Measurements from ENCODE around the gene EYA4.

EYA4 gene

DNA sequence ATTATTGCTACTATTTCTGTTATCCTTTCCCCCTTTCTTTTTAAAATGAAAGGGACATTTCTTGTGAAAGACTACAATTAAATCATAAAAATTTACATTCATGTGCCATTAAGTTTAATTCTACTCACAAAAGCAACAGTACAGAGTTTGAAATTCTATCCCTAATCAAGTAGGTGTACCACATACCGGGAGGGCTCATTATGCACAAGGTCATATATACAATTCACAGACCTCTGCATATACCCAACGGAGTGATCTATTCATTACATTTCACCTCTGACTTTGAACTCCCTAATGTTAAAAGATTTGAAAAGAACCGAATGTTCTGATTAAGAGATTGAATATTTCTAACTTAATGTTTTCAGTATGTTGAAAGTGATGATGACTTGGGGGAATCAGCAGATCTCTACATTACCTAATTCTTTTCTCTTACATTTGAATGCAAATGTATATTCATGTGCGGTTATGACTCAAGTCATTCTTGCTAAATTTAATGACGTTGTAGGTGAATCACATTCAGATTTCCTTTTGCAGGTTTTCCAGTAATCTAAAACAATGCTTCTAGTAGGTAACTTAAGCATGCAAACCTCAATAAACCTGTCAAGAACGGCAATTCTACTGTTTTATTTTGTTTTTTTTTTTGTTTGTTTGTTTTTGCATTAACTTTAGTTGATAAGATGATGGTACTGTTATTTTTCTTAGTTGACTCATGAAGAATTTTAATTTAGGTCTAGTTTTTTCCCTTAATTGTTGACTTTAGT is 7.3 kb downstream of the EYA4 start:
- H3K27me3 ChIP-seq = no peaks in the 10 kb centered on the region
- DNase-seq = no peak
- intact Hi-C loops (cut with DNase I; ENCODE audit: low total_unique reads) = no loop called here
- H3K27ac ChIP-seq = no peak overlapping the region
- TF ChIP-seq, protein P1, sequence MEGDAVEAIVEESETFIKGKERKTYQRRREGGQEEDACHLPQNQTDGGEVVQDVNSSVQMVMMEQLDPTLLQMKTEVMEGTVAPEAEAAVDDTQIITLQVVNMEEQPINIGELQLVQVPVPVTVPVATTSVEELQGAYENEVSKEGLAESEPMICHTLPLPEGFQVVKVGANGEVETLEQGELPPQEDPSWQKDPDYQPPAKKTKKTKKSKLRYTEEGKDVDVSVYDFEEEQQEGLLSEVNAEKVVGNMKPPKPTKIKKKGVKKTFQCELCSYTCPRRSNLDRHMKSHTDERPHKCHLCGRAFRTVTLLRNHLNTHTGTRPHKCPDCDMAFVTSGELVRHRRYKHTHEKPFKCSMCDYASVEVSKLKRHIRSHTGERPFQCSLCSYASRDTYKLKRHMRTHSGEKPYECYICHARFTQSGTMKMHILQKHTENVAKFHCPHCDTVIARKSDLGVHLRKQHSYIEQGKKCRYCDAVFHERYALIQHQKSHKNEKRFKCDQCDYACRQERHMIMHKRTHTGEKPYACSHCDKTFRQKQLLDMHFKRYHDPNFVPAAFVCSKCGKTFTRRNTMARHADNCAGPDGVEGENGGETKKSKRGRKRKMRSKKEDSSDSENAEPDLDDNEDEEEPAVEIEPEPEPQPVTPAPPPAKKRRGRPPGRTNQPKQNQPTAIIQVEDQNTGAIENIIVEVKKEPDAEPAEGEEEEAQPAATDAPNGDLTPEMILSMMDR (IDR thresholded peaks at IDR 0.05) = no peak
- no peaks in the 10 kb centered on the region for H3K9me3 ChIP-seq
- H3K36me3 ChIP-seq = no peaks in the 10 kb centered on the region
- no peak overlapping the region for H3K4me3 ChIP-seq
- H3K4me1 ChIP-seq = no peaks in the 10 kb centered on the region

DNA sequence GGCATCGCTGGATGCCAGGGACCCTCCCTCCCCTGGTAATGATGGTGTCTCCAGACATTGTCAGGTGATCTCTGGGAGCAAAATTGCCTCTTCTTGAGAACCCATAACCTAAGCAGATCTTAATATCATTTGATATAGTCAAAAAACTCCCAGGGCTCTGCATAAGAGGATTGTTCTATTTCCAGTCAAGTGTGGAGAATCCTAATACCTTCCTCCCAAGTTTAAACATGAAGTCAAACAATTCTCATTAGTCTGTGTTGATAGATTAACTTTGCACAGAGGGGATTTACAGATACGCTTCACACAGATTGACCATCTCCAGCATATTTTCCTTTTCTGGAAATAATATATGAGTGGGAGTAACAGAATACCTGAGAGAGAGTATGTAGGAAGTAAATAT is 10.5 kb downstream of the EYA4 start:
- no peaks in the 10 kb centered on the region for H3K27me3 ChIP-seq
- intact Hi-C loops (cut with DNase I; ENCODE audit: low total_unique reads) = no loop called here
- H3K4me3 ChIP-seq = no peak overlapping the region
- H3K4me1 ChIP-seq = no peaks in the 10 kb centered on the region
- H3K36me3 ChIP-seq = no peaks in the 10 kb centered on the region
- TF ChIP-seq, protein P1 (IDR thresholded peaks at IDR 0.05) = no peak
- no peak for DNase-seq
- no peaks in the 10 kb centered on the region for H3K9me3 ChIP-seq
- no peak overlapping the region for H3K27ac ChIP-seq

DNA sequence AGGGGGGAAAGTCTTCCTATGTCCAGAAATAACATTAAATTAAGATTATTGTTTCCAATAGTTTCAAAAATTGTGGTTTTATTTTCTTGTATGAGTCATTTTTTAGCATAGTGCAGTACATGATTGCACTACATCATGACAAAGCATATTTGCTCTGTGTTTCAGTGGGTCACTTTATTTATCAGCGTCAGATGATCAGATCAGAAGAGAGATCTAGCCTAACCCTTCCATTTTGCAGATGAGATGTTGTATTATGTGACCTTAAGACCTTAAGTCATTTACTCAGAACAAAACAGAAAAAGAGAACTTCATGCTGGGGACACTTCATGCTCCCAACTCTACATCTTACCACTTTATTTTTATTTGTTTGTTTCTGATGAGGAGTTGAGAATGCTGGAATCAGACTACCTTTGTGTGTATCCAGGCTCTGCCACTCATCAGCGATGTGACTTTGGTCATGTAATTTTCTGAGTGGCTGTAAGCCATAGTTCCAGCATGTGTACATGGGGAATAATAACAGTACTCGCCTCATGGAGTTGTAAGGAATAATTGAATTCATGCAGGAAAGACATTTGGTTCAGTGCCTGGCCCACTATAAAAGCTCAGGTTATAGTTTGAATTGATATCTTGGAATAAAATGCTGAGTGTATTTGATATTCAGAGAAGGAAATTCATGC is 13.5 kb downstream of the EYA4 start:
- Histone ChIP-seq H3K27ac (no peak overlapping the region), H3K27me3 (no peaks in the 10 kb centered on the region), H3K9me3 (no peaks in the 10 kb centered on the region), H3K36me3 (no peaks in the 10 kb centered on the region), H3K4me1 (no peaks in the 10 kb centered on the region), H3K4me3 (no peak overlapping the region)
- intact Hi-C loops (cut with DNase I; ENCODE audit: low total_unique reads) = no loop called here
- TF ChIP-seq, protein P1 (IDR thresholded peaks at IDR 0.05) = no peak
- DNase-seq = no peak

DNA sequence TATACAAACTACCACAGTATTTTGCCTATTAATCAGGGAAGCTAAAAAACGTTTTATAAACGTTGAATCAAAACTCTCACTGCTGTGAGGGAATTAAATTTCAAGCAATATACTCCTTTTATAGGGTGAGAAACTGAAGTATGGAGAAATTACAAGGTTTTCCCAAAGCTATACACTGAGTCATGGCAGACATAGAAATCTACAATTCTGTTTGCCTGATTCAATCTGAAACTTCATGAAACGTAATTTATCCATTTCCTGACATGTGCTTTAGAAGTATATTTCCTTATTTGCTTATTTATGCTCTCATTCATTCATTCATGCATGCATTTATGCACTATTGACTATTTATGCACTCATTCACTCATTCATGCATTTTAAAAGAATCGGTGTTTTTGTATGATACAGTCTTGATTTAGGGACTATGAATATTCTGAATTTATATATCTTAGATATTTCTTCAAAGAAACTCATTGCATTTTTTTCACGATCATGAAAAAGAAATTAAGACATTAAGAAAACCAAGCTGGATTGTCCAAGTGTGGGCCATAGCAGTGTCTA is 16.5 kb downstream of the EYA4 start:
- no peaks in the 10 kb centered on the region for H3K36me3 ChIP-seq
- TF ChIP-seq, protein P1 (IDR thresholded peaks at IDR 0.05) = no peak
- no peak for DNase-seq
- H3K4me3 ChIP-seq = no peak overlapping the region
- no peaks in the 10 kb centered on the region for H3K4me1 ChIP-seq
- H3K27ac ChIP-seq = no peak overlapping the region
- no peaks in the 10 kb centered on the region for H3K27me3 ChIP-seq
- intact Hi-C loops (cut with DNase I; ENCODE audit: low total_unique reads) = no loop called here
- H3K9me3 ChIP-seq = no peaks in the 10 kb centered on the region

DNA sequence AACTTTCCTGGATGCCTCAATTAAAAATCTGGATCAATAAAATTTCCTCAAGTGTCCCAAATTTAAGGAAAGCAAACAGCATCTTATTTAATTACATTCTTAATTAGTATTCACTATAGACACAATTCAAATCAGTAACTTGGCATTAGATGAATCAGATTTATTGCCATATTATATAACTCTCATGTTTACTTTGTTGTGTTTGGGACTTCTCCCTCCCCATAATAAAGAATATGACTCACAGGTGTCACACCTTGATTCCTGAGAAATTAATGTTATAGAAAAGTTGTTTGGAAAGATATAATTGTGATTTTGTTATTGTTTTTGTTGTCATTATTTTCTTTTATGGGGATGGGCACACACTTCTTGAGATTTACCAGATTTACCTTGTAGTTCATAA is 18.4 kb downstream of the EYA4 start:
- intact Hi-C loops (cut with DNase I; ENCODE audit: low total_unique reads) = no loop called here
- Histone ChIP-seq H3K36me3 (no peaks in the 10 kb centered on the region), H3K27me3 (no peaks in the 10 kb centered on the region), H3K4me1 (no peaks in the 10 kb centered on the region), H3K27ac (no peak overlapping the region), H3K9me3 (no peaks in the 10 kb centered on the region), H3K4me3 (no peak overlapping the region)
- no peak for DNase-seq
- TF ChIP-seq, protein P1 (IDR thresholded peaks at IDR 0.05) = no peak

Data from tibial artery (tissue), 4 donors.